NCI-H446 (cell line): Measurements from ENCODE around the gene RDH13.
A peak's percentile ranks its signal among the peaks of the same experiment; 100 is the strongest.
"Not testable (repeated sequence)": the region's sequence is repeated elsewhere in the genome, so short reads cannot be mapped to it uniquely, and the experiment has no call there.

Experiments
- DNase-seq, 2 experiments: peaks; one replicate each; lab custom pipeline; 2025; lab: John Stamatoyannopoulos, UW

RDH13 gene

GRCh38 chr19:55015126-55015525 is 47.8 kb downstream of the RDH13 start:
- DNase-seq: no peak

DNA sequence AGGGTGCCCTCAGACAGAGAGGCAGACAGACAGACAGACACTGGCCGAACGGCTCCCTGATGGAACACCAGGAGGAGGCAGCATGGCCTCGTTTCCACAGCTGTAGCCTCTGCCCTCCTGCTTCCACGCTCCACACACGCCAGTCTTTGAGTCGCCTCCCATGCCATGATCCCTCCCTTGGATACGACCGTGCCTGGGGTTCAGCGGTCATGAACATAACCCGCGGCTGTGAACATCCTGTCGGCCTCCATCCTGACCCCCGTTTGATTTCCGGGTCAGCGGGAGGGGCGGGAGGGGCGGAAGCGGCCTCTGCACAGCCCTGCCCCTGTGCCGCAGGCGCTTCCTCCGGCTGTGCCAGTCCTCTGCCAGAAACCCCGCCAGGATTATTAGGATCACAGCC is 48.2 kb downstream of the RDH13 start:
- DNase-seq: no peak

GRCh38 chr19:55013596-55013995 is 49.4 kb downstream of the RDH13 start:
- DNase-seq: no peak

DNA sequence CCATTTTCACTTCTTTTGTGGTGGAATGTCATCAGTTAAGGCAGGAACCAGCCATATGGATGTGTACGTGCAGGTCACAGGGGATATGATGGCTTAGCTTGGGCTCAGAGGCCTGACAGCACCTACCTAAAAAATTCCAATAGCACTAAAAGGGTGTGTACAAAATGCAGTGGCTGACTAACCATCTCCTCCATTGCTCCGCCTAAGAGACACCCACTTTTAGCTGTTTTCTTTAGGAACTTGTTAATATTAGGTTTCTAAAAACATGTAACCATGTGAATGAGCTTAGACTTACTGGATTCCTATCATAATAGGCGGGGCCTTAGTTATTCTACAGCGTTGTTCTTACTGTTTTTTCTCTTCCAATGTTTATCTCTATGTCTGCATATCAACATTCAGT is 50.6 kb downstream of the RDH13 start:
- no peak for DNase-seq

DNA sequence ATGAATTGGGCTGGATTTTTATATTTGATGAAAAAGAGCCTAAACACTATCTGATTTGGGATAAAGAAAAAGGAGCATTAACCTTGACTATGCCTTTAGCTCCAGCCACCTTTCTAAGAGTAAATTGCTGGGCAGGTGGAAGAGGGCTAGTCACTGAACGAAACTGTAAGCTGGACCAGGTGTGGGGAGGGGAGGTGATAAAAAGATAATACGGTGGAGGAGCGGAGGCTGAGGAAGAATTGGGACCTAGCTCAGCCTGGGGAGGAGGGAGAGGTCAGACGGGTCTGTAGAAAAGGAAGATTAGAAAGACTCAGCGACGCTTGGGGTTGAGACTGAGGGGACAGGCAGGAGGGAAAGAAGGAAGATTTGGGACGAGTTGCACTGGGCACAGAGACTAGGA is 52.4 kb downstream of the RDH13 start:
- not testable (repeated sequence) for DNase-seq

DNA sequence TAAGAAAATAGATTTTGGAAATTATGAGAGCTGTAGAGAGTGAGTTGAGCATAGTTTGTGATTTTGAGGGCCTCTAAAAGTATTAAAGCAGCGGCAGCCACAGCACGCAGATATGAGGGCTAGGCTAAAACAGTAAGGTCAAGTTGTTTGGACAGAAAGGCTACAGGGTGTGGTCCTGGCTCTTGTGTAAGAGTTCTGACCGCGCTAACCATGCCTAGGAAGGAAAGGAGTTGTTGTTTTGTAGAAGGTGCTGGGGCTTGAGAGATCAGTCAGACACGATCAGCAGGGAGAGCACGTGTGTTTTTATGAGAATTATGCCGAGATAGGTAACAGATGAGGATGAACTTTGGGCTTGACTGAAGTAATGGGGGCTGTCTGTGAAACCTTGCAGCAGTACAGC is 54.2 kb downstream of the RDH13 start:
- DNase-seq: not testable (repeated sequence)

GRCh38 chr19:55008189-55008588 is 54.8 kb downstream of the RDH13 start:
- not testable (repeated sequence) for DNase-seq

DNA sequence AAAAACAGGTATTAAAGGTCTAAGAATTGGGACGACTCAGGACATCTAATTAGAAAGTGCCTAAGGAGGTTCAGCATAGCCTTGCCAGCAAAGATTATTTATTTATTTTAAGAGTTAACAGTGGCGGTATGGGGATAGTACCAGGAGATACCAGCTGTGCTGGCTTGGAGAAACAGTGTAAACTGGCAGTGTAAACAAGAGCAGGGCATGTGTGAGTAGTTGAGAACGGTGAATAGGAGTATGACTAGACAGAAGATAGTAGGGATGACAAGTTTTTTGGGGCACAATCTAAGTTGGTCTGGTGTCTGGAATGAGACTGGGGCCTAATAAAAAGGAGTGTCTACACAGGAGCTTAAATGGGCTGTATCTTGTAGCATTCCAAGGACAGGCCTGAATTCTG is 55.4 kb downstream of the RDH13 start:
- not testable (repeated sequence) for DNase-seq

GRCh38 chr19:55006795-55007194 is 56.2 kb downstream of the RDH13 start:
- not testable (repeated sequence) for DNase-seq

DNA sequence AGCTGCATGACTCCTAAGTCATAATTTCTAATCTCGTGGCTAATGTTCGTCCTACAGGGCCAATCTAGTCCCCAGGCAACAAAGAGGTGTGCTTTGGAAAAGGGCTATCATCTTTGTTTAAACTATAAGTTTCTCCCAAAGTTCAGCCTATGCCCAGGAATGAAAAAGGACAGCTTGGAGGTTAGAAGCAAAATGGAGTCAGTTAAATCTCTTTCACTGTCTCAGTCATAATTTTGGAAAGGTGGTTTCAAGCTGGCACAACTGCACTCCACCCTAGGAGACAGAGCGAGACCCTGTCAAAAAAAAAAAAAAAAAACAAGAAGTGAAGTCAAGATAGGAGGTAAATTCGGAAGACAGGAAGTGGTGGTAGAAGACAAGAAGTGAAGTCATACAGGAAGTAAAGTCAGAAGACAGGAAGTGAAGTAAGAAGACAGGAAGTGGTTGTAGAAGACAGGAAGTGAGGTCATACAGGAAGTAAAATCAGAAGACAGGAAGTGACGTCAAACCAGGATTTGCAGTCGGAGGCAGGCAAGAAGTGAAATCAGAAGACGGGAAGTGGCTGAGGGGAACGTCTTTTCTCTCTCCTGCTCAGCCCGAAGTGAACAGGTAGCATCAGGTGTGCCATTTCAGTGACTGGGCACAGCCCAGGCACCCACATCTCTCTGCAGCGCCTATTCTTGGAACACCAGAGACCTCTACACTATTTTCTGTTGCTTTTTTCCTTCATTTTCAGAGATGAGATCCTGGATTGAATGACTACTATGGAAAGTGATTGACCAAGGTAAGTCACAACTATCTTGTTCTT is 57.1 kb downstream of the RDH13 start:
- DNase-seq: peak; percentile 43 to 86

- DNase-seq: no peak
These were observed 62.2 kb downstream of the RDH13 start for GRCh38 chr19:55000761-55001160.

GRCh38 chr19:54998751-54999239 is 64.2 kb downstream of the RDH13 start:
- not testable (repeated sequence) for DNase-seq

- DNase-seq: no peak
These were observed 67.4 kb downstream of the RDH13 start for GRCh38 chr19:54995561-54995960.
